ENCODE results near the gene PITPNM1. TPM values are rescaled to one million over a fixed set of nuclear protein-coding genes. Genes with fewer than 3 reads are reported as not detected.
"Not testable (repeated sequence)": the region's sequence is repeated elsewhere in the genome, so short reads cannot be mapped to it uniquely, and the experiment has no call there.

The PITPNM1 gene
- total RNA-seq, 2 donors from 2014 or later = 19.3 to 26.9 TPM

DNA sequence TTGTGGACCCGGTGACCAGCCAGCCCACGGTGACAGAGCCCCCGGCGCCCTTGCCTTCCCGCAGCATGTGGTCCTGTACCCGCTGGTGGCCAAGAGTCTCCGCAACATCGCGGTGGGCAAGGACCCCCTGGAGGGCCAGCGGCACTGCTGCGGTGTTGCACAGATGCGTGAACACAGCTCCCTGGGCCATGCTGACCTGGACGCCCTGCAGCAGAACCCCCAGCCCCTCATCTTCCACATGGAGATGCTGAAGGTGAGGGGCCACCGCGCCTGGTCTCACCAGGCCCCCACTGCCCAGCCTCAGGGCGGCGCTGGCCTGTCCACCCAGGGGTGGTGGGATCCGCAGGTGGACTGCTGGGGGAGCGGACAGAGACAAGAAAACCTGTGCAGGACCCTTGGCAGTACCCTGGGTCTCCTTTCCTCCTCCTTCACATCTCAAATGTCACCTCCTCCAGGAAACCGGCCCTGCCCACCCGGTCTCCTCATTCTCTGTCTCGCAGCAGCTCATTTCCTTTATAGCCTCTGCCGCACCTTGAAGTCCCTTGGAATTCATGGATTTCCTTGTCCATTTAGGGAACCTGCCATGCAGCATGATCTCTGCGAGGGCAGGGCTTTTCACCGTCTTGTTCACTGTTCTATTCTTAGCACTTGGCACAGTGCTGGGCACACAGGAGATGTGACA lies 15.8 kb downstream of the PITPNM1 start:
- H3K27ac ChIP-seq = no peak overlapping the region
- intact Hi-C loops (cut with DNase I) = no loop called here
- no peak for TF ChIP-seq POLR2A (IDR thresholded peaks at IDR 0.05)
- no peak for TF ChIP-seq POLR2AphosphoS5 (IDR thresholded peaks at IDR 0.05)
- no peak for TF ChIP-seq CTCF (IDR thresholded peaks at IDR 0.05)
- H3K9me3 ChIP-seq = no peaks in the 10 kb centered on the region
- H3K27me3 ChIP-seq (replicated peaks; ENCODE audit: insufficient read depth) = no peaks in the 10 kb centered on the region
- WGBS = 64% methylated on average over 14 of the region's 25 CpGs
- no peaks in the 10 kb centered on the region for H3K4me1 ChIP-seq (replicated peaks)
- H3K4me3 ChIP-seq = no peak overlapping the region
- no peak for DNase-seq (ENCODE audit: low spot score)
- H3K36me3 ChIP-seq = no peaks in the 10 kb centered on the region

DNA sequence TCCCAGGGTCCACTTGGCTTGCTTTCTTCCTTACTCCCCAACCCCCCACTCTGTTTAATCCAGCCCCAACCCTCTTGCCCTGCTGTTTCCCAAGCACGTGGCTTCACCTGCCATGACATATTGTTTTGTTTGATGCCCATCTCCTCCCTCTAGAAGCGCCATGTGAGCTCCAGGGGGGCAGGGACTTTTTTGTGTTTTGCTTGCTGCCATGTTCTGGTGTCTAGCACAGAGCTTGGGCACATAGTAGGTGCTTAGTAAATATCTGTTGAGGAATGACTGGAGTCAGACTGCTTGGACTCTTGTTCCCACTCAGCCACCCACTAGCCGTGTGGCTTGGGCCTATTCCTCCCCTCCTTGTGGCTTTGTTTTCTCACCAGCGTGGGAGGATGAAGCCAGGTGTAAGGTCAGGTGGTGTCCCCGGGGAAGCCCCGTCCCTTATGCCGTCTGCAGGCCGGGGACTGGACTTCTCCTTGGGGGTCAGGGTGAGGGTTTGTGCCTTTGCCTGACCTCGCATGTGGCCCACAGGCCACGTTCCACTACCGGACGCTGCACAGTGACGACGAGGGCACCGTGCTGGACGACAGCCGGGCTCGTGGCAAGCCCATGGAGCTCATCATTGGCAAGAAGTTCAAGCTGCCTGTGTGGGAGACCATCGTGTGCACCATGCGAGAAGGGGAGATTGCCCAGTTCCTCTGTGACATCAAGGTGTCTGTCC lies 18.5 kb downstream of the PITPNM1 start:
- 87% methylated on average over 20 of the region's 20 CpGs for WGBS
- intact Hi-C loops (cut with DNase I) = no loop called here

GRCh38 chr11:67485873-67486361 lies 19.2 kb downstream of the PITPNM1 start:
- 87% methylated on average over 7 of the region's 7 CpGs for WGBS
- intact Hi-C loops (cut with DNase I); H3K4me1 ChIP-seq (replicated peaks); DNase-seq (ENCODE audit: low spot score); H3K27me3 ChIP-seq (replicated peaks; ENCODE audit: insufficient read depth); H3K36me3 ChIP-seq; H3K4me3 ChIP-seq; H3K27ac ChIP-seq; H3K9me3 ChIP-seq: not testable (repeated sequence)

More for the DNA sequence above, 18.5 kb downstream of the PITPNM1 start:
- TF ChIP-seq POLR2AphosphoS5 (IDR thresholded peaks at IDR 0.05) = no peak
- no peak for TF ChIP-seq POLR2A (IDR thresholded peaks at IDR 0.05)
- TF ChIP-seq CTCF (IDR thresholded peaks at IDR 0.05) = no peak
- Histone ChIP-seq H3K27me3 (replicated peaks; ENCODE audit: insufficient read depth) (no peaks in the 10 kb centered on the region), H3K36me3 (no peaks in the 10 kb centered on the region), H3K27ac (no peak overlapping the region), H3K4me1 (replicated peaks) (peaks cover 6% of the 10 kb centered on the region), H3K9me3 (no peaks in the 10 kb centered on the region), H3K4me3 (no peak overlapping the region)
- no peak for DNase-seq (ENCODE audit: low spot score)

- Histone ChIP-seq H3K9me3 (no peaks in the 10 kb centered on the region), H3K27ac (no peak overlapping the region), H3K36me3 (no peaks in the 10 kb centered on the region), H3K4me1 (replicated peaks) (peaks cover 6% of the 10 kb centered on the region), H3K27me3 (replicated peaks; ENCODE audit: insufficient read depth) (no peaks in the 10 kb centered on the region), H3K4me3 (no peak overlapping the region)
- WGBS = 71% methylated on average over 11 of the region's 11 CpGs
- intact Hi-C loops (cut with DNase I) = no loop called here
- no peak for TF ChIP-seq POLR2AphosphoS5 (IDR thresholded peaks at IDR 0.05)
- no peak for TF ChIP-seq CTCF (IDR thresholded peaks at IDR 0.05)
- no peak for TF ChIP-seq POLR2A (IDR thresholded peaks at IDR 0.05)
- no peak for DNase-seq (ENCODE audit: low spot score)
These were observed 20.3 kb downstream of the PITPNM1 start for GRCh38 chr11:67484847-67485311.

DNA sequence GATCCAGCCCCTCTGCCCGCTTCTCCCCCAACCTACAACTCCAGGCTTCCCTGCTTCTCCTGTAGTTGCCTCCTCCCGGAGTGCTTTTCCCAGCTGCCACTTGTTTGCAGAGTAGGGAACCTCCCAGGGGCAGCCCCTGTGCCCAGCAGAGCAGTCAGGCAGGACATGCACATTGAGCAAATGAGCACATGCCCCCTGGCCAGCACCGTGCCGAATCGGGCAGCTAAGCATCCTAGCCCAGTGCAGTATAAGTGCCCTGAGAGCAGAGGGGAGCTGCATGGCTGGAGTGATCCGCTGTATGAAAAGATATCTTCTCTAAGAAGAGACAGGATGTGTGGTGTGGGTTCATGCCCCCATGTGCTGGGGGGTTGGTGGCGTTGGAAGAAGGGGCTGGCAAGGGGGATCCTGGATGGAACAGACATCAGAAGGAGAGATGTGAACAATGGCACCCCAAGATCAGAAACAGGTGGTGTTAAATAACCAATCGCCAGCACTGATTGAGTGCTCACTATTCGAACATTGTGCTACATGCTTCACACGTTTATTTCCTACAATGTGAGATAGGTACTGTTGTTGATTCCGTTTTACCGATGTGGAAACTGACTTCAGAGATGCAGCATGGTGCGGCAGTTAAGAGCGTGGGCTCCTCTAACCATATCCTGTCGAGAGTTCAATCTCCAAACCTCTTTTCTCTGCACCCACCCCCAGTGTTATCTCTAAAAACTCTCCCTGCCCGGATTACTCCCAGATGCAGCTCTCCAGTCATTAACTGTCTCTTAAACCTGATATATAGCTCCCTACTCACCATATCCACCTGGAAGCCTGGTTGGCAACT lies 21.1 kb downstream of the PITPNM1 start:
- 86% methylated on average over 16 of the region's 16 CpGs for WGBS
- intact Hi-C loops (cut with DNase I) = no loop called here
- H3K36me3 ChIP-seq = no peaks in the 10 kb centered on the region
- TF ChIP-seq CTCF (IDR thresholded peaks at IDR 0.05) = no peak
- TF ChIP-seq POLR2AphosphoS5 (IDR thresholded peaks at IDR 0.05) = no peak
- TF ChIP-seq POLR2A (IDR thresholded peaks at IDR 0.05) = no peak
- H3K27me3 ChIP-seq (replicated peaks; ENCODE audit: insufficient read depth) = no peaks in the 10 kb centered on the region
- H3K27ac ChIP-seq = no peak overlapping the region
- H3K9me3 ChIP-seq = no peaks in the 10 kb centered on the region
- H3K4me3 ChIP-seq = peak overlapping the region; percentile 45 to 46
- peaks cover 6% of the 10 kb centered on the region for H3K4me1 ChIP-seq (replicated peaks)
- no peak for DNase-seq (ENCODE audit: low spot score)

Measured in prostate gland (tissue), 2 donors.